Epithelial cell of esophagus (primary cell): Measurements from ENCODE around the gene MRPL58.
A peak's percentile ranks its signal among the peaks of the same experiment; 100 is the strongest.

Experiments used
- DNase-seq: peaks from one replicate; pipeline ENCODE4 v3.0.0; 2010; ENCODE audit warnings: low read depth
- H3K4me3 ChIP-seq: 2 replicates; pipeline ENCODE4 v1.5.1; 2011; ENCODE audit warnings: mild to moderate bottlenecking, low read length, control low read depth
- CTCF ChIP-seq: IDR thresholded peaks from 2 replicates; pipeline ENCODE4 v1.5.1; 2011; ENCODE audit warnings: low read depth, mild to moderate bottlenecking, low read length, control low read depth, inconsistent platforms; ENCODE audit not compliant: insufficient read depth; ENCODE audit errors: missing control alignments

MRPL58 gene

GRCh38 chr17:75067856-75068255 is 55.4 kb downstream of the MRPL58 start:
- no peak overlapping the region for H3K4me3 ChIP-seq
- no peak for TF ChIP-seq CTCF
- DNase-seq, result no peak

GRCh38 chr17:75068750-75069149 is 56.3 kb downstream of the MRPL58 start:
- TF ChIP-seq CTCF, result no peak
- no peak for DNase-seq
- no peak overlapping the region for H3K4me3 ChIP-seq

GRCh38 chr17:75069783-75070182 is 57.3 kb downstream of the MRPL58 start:
- peak; percentile 60 for TF ChIP-seq CTCF
- H3K4me3 ChIP-seq, result no peak overlapping the region
- peak; percentile 56 for DNase-seq
